Islet of Langerhans (tissue), 1 donor: ENCODE results near the gene L3MBTL4.
"Not testable (repeated sequence)": the region's sequence is repeated elsewhere in the genome, so short reads cannot be mapped to it uniquely, and the experiment has no call there.

ENCODE experiments used
- FAIRE-seq: peaks from one replicate; lab custom pipeline; 2011; peaks lifted over from hg19 to GRCh38; lab: Jason Lieb, UNC

The L3MBTL4 gene

DNA sequence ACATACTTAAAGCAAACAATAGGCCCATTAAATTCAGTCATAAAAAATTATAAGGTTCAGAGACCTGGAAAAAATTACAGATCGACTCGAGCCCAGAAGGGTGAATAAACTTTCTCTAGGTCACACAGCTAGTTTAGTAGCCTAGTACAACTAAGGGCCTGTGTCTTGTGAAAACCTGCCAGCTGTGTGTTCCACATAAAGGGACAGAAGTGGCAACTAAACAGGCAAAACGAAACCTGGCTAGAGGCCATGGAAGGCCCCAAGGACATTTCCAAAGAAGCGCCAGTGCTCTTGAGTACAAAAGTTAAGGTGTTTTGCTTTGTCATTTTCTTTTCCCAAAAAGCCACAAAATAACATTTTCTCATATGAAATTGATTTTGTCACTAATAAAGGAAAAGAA, 164.9 kb downstream of the L3MBTL4 start:
- FAIRE-seq, result no peak

DNA sequence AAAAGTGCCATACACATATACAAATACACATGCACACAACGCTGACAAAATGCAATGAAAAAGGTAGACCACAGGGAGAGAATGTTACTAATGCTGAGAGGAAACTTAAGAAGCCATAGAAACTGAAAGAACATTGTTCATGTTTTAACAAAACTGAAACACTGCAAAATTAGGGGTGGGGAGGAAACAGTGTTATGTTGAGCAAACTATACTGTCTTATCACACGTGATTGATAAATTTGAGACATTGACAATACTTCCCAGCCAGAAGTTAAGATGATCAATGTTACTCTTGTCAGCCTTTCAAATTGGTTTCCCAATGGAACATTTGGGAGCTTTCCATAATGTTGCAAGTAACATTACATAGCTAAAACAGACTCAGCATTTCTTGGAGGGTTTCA, 165.5 kb downstream of the L3MBTL4 start:
- FAIRE-seq, result no peak

DNA sequence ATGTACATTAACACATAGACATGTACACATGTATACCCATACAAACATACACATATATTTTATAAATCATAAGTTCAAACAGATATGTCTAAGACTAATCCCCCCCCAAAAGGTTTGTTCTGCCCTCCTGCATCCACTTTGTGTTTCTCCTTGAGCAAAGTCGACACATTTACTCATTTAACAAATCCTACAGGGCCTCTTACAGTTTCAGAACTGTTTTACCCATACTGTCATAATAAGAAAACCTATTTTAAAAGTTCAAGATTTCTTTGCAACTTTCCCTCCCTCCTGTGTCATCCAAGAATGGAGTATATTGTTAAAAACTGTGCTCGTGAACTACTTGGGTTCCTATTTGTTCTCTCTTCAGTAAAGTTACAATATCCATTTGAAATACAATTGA, 166.7 kb downstream of the L3MBTL4 start:
- no peak for FAIRE-seq

DNA sequence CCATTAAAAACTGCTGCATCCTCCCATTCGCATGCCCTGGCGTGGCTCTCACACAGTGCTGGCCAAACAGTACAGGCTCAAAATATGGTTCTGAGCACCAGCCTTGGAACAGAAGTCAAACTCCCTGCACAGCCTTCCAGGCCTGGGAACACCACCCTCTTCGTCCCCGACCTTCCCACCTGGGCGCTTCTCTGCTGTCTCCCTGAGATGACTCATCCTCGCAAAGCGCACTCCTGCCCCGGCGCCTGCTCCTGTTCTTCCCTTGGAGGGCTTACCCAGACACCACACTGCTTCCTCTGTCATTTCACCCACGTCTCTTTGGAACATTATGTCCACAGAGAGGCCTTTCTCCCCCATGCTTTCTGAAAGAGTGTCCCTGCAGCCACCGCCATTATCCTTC, 172.7 kb downstream of the L3MBTL4 start:
- FAIRE-seq, result no peak

DNA sequence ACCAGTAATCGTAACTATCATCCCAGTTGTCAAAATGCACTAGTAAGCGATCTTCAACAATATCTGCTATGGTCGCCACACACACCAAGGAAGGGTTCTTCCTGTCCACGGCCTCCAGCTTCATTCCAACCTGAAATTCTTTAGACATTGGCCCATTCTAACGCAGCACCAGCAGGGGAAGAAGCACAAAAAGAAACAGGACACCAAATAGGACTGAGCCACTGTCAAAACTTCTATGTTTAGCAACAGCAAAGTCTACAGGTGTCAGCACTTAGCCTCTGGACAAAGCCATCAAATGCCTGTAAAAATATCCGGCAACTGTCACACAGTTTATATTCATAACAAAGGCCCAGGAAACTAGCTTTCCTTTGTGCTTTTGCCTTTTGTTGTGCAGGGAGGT, 175.0 kb downstream of the L3MBTL4 start:
- FAIRE-seq, result no peak

- no peak for FAIRE-seq
Observed at GRCh38 chr18:6236258-6236657, 178.5 kb downstream of the L3MBTL4 start.

DNA sequence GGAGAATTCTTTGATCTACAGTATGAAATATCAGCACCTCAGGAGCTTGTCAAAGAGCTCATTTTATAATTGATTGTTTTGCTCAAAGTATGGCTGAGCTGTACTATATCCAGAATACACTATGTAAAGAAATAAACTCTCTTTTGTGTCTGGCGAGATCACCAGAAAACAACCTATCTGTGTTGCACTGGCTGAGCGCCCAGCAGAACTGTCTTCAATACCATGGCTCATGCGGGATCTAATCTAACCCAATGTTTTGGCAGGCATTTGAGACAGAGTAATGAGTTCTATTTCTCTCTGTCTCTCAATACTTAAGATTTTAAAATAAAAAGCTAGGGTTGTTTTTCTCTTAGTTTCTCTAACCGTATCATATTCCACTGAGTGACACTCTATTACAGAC, 192.4 kb downstream of the L3MBTL4 start:
- FAIRE-seq, result no peak

GRCh38 chr18:6221602-6222014, 193.1 kb downstream of the L3MBTL4 start:
- FAIRE-seq, result no peak

GRCh38 chr18:6220129-6220528, 194.6 kb downstream of the L3MBTL4 start:
- FAIRE-seq, result no peak

- FAIRE-seq, result no peak
Observed at GRCh38 chr18:6219116-6219717, 195.5 kb downstream of the L3MBTL4 start.

- FAIRE-seq, result no peak
Observed at GRCh38 chr18:6215888-6216287, 198.8 kb downstream of the L3MBTL4 start.

DNA sequence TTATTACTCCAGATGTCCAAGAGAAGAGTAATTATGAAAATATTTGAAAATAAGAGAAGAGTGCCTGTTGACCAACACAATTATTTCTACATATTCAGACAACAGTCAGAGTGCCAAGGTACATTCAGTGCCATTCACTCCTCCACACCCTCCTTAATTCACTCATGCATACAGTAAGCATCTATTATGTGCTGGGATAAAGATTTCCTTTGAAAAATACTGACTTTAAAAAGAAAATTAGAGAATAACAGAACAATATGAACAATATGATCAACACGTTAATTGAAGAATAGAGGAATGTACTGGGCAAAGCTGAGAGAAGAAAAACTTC, 203.6 kb downstream of the L3MBTL4 start:
- FAIRE-seq, result no peak

DNA sequence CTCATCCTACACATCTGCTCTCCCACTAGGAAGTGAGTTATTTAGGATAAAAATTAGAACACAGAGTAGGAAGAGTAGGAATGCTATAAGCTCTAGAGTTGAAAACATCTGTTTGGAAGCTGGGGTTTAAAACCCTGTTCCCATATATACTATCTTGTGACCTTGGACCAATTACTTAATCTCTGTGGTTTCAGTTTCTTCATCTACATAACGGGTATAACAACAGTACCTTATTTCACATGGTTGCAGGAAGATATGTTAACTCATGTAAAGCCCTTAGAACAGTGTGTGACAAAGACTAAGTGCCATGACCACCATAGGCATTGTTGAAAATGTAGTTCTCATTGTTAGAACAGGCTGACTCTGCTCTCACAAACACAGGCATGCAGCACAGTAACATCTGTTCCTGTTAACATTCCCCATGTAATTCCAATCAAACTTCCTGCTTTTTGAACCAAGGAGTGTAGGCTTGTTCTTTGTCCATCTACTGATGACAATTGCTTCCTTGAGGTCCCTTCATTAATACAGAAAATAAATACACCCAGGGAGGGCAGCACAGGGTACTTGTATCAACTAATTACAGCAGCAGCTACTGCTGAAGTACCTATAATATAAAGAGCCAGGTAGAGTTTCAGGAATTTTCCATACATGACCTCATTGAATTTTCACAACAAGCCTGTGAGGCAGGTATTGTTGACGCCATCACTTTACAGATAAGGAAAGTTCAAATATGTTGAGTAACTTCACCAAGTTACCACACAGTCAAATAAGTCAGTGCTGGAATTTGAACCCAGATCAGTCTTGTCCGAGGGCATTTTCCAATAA, 204.2 kb downstream of the L3MBTL4 start:
- FAIRE-seq, result no peak

DNA sequence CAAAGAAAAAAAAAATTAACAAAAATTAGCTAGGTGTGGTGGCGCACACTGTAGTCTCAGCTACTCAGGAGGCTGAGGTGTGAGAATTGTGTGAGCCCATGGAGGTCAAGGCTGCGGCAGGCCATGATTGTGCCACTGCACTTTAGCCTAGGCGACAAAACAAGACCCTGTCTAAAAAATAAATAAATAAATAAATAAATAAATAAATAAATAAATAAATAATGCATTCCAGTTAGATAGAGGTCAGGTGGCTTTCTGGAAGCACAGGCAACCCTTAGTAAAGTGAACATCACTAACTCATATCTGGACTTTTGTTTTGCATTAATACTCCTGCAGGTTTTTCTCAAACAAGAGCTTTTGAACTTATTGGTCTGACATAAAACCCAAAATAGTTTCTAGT, 206.8 kb downstream of the L3MBTL4 start:
- no peak for FAIRE-seq

DNA sequence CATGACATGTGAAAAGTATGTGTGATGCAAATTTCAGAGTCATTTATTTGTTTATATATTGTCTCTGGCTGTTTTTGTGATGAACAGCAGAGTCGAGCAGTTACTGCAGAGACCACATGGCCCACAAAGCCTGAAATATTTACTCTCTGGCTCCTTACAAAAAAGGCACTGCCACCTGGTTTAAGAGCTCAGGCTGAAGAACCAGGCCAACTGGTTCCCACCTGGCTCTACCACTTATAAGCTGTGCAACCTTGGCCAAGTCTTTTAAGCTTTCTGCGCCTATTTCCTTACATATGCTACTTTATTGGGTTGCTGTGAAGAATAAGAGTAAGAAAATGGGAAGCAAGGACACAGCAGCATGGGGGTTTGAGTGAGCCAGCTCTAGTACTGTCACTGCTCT, 207.6 kb downstream of the L3MBTL4 start:
- no peak for FAIRE-seq

DNA sequence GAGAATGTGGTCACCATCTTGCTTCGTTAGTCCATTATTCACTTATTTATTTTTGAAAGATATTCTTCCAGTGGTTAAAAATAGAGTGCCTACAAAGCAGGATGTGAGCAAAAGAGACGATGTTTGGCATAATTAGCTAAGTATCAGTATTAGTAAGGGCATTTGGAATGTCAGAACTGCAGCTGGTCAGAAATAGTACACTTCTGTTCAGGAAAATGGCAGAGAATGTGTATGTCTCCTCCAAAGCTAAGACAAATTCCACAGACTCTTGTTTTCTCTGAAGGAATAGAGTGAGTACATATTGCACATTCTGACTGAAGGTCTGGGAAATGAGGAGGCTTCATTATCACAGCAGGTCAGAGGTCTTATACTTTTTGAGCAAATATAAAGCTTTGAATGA, 209.0 kb downstream of the L3MBTL4 start:
- no peak for FAIRE-seq

DNA sequence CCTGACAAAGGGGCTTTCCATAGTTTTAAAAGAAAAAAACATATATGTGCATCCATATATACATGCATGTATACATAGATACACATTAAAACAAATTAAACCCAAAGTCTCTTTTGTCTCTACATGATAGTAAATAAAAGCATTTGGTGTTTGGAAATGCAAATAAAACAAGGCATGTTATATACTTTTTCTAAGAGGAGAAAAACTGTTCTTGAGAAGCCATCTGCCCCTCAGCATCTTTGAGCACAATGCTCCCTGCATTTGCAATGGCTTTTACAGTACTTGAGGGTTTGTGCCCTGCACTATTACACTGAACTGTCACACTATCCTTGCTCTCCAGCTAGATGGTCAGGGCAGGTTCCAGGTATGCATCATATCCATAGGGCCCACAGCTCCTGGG, 210.2 kb downstream of the L3MBTL4 start:
- FAIRE-seq, result no peak

DNA sequence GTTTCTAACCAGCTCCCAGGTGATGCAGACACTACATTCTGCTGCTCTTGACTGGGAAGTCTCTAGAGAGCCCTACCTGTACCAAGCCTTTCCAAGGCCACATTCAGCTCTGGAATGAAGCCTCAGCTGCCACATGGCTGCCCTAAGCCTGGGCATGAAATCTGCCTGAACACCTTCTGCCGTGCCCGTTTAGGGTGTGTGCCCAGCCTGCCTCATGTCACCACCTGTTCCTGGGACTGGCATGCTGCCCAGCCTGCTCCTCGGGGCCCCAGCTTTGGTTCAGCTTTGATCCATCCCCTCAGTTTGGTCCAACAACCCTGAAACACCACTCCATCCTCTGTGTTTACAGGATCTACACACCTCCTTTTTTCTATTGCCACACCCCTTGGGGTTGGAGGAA, 210.9 kb downstream of the L3MBTL4 start:
- no peak for FAIRE-seq

- no peak for FAIRE-seq
Observed at GRCh38 chr18:6202861-6203260, 211.8 kb downstream of the L3MBTL4 start.

- FAIRE-seq, result no peak
Observed at GRCh38 chr18:6200204-6200774, 214.4 kb downstream of the L3MBTL4 start.

GRCh38 chr18:6199777-6200176, 214.9 kb downstream of the L3MBTL4 start:
- FAIRE-seq, result no peak

DNA sequence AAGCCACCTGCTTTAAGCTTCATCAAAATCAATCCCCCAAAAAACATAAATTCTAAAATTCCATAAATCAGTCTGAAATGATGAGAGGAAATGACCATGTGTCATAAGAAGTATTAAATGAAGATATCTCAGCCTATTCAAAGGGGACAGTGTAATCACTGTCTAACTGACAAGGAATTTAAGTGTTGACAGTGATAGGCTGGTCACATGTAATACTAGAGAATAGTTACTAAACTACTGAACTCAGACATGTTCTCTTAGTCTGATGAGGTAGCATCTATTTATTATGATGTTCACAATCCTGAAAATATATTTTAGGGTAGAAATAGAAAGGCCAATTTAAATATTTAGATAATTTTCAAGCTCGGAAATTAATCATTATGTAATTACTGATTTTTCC, 216.1 kb downstream of the L3MBTL4 start:
- FAIRE-seq, result no peak

DNA sequence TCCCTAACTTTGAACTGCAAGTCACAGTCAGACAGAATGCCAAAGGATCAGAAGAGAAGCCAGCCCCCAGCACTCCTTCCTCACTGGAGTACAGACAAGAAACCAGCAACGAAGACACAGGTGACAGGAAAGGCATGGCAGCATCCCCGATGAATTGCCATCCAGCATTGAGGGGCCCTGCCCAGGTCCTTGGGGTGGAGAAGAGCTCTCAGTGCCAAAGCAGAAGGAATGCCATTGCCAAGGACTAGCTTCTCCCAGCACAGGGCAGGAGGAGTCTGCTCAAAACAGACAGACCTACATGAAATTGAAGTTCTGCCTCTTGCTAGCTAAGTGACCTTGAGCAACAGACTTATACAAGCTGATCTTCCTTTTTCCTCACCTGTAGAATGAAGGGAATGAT, 220.1 kb downstream of the L3MBTL4 start:
- FAIRE-seq, result no peak

DNA sequence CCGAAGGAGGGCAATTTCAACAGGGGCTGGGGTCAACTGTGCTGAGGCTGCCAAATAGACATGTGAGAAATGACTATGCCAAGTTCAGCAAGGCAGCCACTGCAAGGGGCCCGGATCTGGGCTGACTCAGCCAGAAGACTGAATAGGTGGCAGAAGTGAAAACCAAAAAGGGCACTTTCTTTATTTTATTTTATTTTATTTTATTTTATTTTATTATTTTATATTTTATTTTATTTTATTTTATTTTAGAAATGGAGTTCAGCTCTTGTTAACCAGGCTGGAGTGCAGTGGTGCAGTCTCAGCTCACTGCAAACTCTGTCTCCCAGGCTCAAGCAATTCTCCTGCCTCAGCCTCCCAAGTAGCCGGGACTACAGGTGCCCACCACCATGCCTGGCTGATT, 228.9 kb downstream of the L3MBTL4 start:
- FAIRE-seq, result not testable (repeated sequence)
